ENCODE data around the gene PNLIPRP3.

PNLIPRP3 gene

GRCh38 chr10:116524736-116525135 lies 97.1 kb downstream of the PNLIPRP3 start:
- DNase-seq (ENCODE audit: low read depth) = no peak
- TF ChIP-seq CTCF (IDR thresholded peaks at IDR 0.05; ENCODE audit: control insufficient read depth, insufficient read depth, low read depth, low read length, missing control alignments) = no peak

GRCh38 chr10:116526219-116526618 lies 98.6 kb downstream of the PNLIPRP3 start:
- no peak for DNase-seq (ENCODE audit: low read depth)
- TF ChIP-seq CTCF (IDR thresholded peaks at IDR 0.05; ENCODE audit: control insufficient read depth, insufficient read depth, low read depth, low read length, missing control alignments) = no peak
- no peak overlapping the region for H3K4me3 ChIP-seq (ENCODE audit: control insufficient read depth, low read depth, low read length)

More at GRCh38 chr10:116524736-116525135, 97.1 kb downstream of the PNLIPRP3 start:
- H3K4me3 ChIP-seq (ENCODE audit: control insufficient read depth, low read depth, low read length) = no peak overlapping the region

Data from AG09309 (cell line).